HG02885 (cell line): Measurements from ENCODE around the gene CCDC187.

Experiments used
- ATAC-seq: cut with Tn5 transposase; IDR thresholded peaks from one replicate; pipeline ENCODE4 v1.9.1; 2021; ENCODE audit warnings: mild to moderate bottlenecking; ENCODE audit not compliant: unreplicated experiment, poor library complexity

CCDC187 gene

GRCh38 chr9:136201609-136202453, 102.1 kb downstream of the CCDC187 start:
- ATAC-seq, result no peak

GRCh38 chr9:136201174-136201573, 102.7 kb downstream of the CCDC187 start:
- no peak for ATAC-seq

- no peak for ATAC-seq
Observed at GRCh38 chr9:136200424-136200823, 103.5 kb downstream of the CCDC187 start.
